ENCODE results near the gene PELI3.
"Not testable (repeated sequence)": the region's sequence is repeated elsewhere in the genome, so short reads cannot be mapped to it uniquely, and the experiment has no call there.

PELI3 gene

GRCh38 chr11:66466225-66467033 is at the start of gene PELI3:
PELI3 (plus strand) TSS chr11:66466905; CDS start chr11:66468129, 1,224 bp downstream.
- H3K27ac ChIP-seq: no peak within 1 kb of the TSS
- DNase-seq (ENCODE audit: low read depth, low spot score): no peak

GRCh38 chr11:66417000-66417399 is 49.7 kb upstream of the PELI3 start:
- DNase-seq (ENCODE audit: low read depth, low spot score): no peak
- H3K27ac ChIP-seq: no peak overlapping the region

- no peak overlapping the region for H3K27ac ChIP-seq
- peak; percentile 22 for DNase-seq (ENCODE audit: low read depth, low spot score)
Measured at GRCh38 chr11:66418168-66418985, 48.3 kb upstream of the PELI3 start.

- no peak overlapping the region for H3K27ac ChIP-seq
- DNase-seq (ENCODE audit: low read depth, low spot score): no peak
Measured at GRCh38 chr11:66418986-66419308, 47.8 kb upstream of the PELI3 start.

- no peak for DNase-seq (ENCODE audit: low read depth, low spot score)
- H3K27ac ChIP-seq: no peak overlapping the region
Measured at GRCh38 chr11:66419825-66420224, 46.9 kb upstream of the PELI3 start.

- H3K27ac ChIP-seq: no peak within 1 kb of the TSS
- no peak for DNase-seq (ENCODE audit: low read depth, low spot score)
Measured at GRCh38 chr11:66420671-66421476, 45.8 kb upstream of the PELI3 start, which contains the start of gene NPAS4. NPAS4 (plus strand) TSS chr11:66421035; CDS start chr11:66421180, 145 bp downstream.

- H3K27ac ChIP-seq: no peak overlapping the region
- peak; percentile 20 for DNase-seq (ENCODE audit: low read depth, low spot score)
Measured at GRCh38 chr11:66421492-66422205, 45.1 kb upstream of the PELI3 start.

GRCh38 chr11:66426314-66426713 is 40.4 kb upstream of the PELI3 start:
- H3K27ac ChIP-seq: no peak overlapping the region
- no peak for DNase-seq (ENCODE audit: low read depth, low spot score)

GRCh38 chr11:66428933-66429332 is 37.8 kb upstream of the PELI3 start:
- no peak overlapping the region for H3K27ac ChIP-seq
- DNase-seq (ENCODE audit: low read depth, low spot score): no peak

GRCh38 chr11:66429983-66430602 is 36.6 kb upstream of the PELI3 start:
- H3K27ac ChIP-seq: no peak overlapping the region
- DNase-seq (ENCODE audit: low read depth, low spot score): no peak

GRCh38 chr11:66431287-66431686 is 35.4 kb upstream of the PELI3 start:
- not testable (repeated sequence) for DNase-seq (ENCODE audit: low read depth, low spot score); H3K27ac ChIP-seq

GRCh38 chr11:66431871-66432329 is 34.8 kb upstream of the PELI3 start:
- H3K27ac ChIP-seq; DNase-seq (ENCODE audit: low read depth, low spot score): not testable (repeated sequence)

GRCh38 chr11:66432597-66432996 is 34.1 kb upstream of the PELI3 start:
- DNase-seq (ENCODE audit: low read depth, low spot score): no peak
- H3K27ac ChIP-seq: no peak overlapping the region

- DNase-seq (ENCODE audit: low read depth, low spot score): no peak
- peak overlapping the region; percentile 60 for H3K27ac ChIP-seq
Measured at GRCh38 chr11:66437979-66438503, 28.7 kb upstream of the PELI3 start.

GRCh38 chr11:66438504-66439466 is 27.9 kb upstream of the PELI3 start, which contains the start of gene MRPL11:
MRPL11 (minus strand) TSS chr11:66438848; CDS start chr11:66438754, 94 bp downstream.
- peak; percentile 70 for DNase-seq (ENCODE audit: low read depth, low spot score)
- peak within 1 kb of the TSS; percentile 60 for H3K27ac ChIP-seq

GRCh38 chr11:66440101-66440939 is 26.4 kb upstream of the PELI3 start:
- not testable (repeated sequence) for DNase-seq (ENCODE audit: low read depth, low spot score); H3K27ac ChIP-seq

GRCh38 chr11:66440940-66441282 is 25.8 kb upstream of the PELI3 start:
- DNase-seq (ENCODE audit: low read depth, low spot score); H3K27ac ChIP-seq: not testable (repeated sequence)

Measured in epithelial cell of prostate (primary cell).